WTC11 (cell line): Measurements from ENCODE around the gene SPOCK1.

ENCODE experiments used
- ARID4B ChIP-seq: sonication (generic); formaldehyde crosslinking; IDR thresholded peaks from 2 replicates; pipeline ENCODE4 v1.8.0; 2023; ENCODE audit warnings: missing genetic modification reagents, mild to moderate bottlenecking, borderline replicate concordance
- CTCF ChIP-seq: fragments of 200-600 bp; IDR thresholded peaks from 2 replicates; pipeline ENCODE4 v1.8.0; 2022; ENCODE audit warnings: antibody characterized with exemption
- E2F1 ChIP-seq: sonication (generic); formaldehyde crosslinking; IDR thresholded peaks from 2 replicates; pipeline ENCODE4 v1.8.0; 2022; ENCODE audit warnings: mild to moderate bottlenecking, missing genetic modification reagents
- E2F5 ChIP-seq: sonication (generic); formaldehyde crosslinking; IDR thresholded peaks from 2 replicates; pipeline ENCODE4 v1.8.1; 2022; ENCODE audit warnings: mild to moderate bottlenecking, moderate library complexity, missing genetic modification reagents
- FOXP4 ChIP-seq: sonication (generic); formaldehyde crosslinking; IDR thresholded peaks from 2 replicates; pipeline ENCODE4 v1.8.0; 2022; ENCODE audit warnings: mild to moderate bottlenecking, missing genetic modification reagents
- NR2C2 ChIP-seq: sonication (generic); formaldehyde crosslinking; IDR thresholded peaks from 2 replicates; pipeline ENCODE4 v1.8.0; 2022; ENCODE audit warnings: mild to moderate bottlenecking, missing genetic modification reagents
- PRDM15 ChIP-seq: sonication (generic); formaldehyde crosslinking; IDR thresholded peaks from 2 replicates; pipeline ENCODE4 v1.8.0; 2022; ENCODE audit warnings: missing genetic modification reagents
- ZBTB21 ChIP-seq: sonication (generic); formaldehyde crosslinking; IDR thresholded peaks from 2 replicates; pipeline ENCODE4 v1.8.1; 2023; ENCODE audit warnings: mild to moderate bottlenecking, missing genetic modification reagents, borderline replicate concordance
- TF ChIP-seq, protein P1 (sequence below): fragments of 250-450 bp; sonication (Bioruptor Pico); IDR thresholded peaks from 2 replicates; pipeline ENCODE4 v2.1.2; 2022; ENCODE audit warnings: mild to moderate bottlenecking, moderate library complexity
- TF ChIP-seq, protein P2 (sequence below): sonication (generic); formaldehyde crosslinking; conservative IDR thresholded peaks from 2 replicates; pipeline ENCODE4 v1.8.1; 2022; ENCODE audit warnings: mild to moderate bottlenecking, missing genetic modification reagents

DNA sequence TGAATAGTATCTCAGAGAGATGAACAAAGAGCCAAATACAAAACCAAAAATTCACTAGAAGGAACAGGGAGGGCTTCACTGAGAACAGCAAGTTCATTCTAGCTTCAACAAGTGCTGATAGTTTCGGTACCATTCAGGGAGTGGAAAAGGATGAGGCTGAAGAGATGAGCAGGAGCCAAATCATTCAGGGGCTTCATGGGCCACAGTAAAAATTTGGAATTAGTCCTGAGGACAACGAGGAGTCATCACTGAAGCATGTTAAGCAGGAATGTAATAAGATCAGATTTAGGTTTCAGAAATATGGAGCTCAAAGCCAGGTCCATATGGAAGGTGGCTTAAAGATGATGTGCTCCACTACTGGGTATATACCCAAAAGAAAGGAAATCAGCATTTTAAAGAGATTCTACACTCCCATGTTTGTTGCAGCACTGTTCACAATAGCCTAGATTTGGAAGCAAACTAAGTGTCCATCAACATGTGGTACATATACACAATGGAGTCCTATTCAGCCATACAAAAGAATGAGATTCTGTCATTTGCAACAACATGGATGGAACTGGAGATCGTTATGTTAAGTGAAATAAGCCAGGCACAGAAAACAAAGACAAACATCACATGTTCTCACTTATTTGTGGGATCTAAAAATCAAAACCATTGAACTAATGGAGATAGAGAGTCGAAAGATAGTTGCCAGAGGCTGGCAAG is 36.2 kb downstream of the SPOCK1 start:
- no peak for TF ChIP-seq CTCF
- no peak for TF ChIP-seq E2F1 (CRISPR knock-in tag)
- TF ChIP-seq PRDM15 (CRISPR knock-in tag) = no peak
- TF ChIP-seq ZBTB21 (CRISPR knock-in tag) = no peak
- no peak for TF ChIP-seq ARID4B (CRISPR knock-in tag)
- TF ChIP-seq NR2C2 (CRISPR knock-in tag) = no peak
- TF ChIP-seq FOXP4 (CRISPR knock-in tag) = no peak
- TF ChIP-seq E2F5 (CRISPR knock-in tag) = no peak
- TF ChIP-seq, protein P1, sequence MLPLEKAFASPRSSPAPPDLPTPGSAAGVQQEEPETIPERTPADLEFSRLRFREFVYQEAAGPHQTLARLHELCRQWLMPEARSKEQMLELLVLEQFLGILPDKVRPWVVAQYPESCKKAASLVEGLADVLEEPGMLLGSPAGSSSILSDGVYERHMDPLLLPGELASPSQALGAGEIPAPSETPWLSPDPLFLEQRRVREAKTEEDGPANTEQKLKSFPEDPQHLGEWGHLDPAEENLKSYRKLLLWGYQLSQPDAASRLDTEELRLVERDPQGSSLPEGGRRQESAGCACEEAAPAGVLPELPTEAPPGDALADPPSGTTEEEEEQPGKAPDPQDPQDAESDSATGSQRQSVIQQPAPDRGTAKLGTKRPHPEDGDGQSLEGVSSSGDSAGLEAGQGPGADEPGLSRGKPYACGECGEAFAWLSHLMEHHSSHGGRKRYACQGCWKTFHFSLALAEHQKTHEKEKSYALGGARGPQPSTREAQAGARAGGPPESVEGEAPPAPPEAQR = no peak
- TF ChIP-seq, protein P2, sequence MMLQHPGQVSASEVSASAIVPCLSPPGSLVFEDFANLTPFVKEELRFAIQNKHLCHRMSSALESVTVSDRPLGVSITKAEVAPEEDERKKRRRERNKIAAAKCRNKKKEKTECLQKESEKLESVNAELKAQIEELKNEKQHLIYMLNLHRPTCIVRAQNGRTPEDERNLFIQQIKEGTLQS = no peak
